IPS-20b (cell line): Measurements from ENCODE around the gene MOB3B.

Source experiments
- H3K27ac ChIP-seq: one replicate; pipeline ENCODE4 v1.5.1; 2013; ENCODE audit warnings: low read length
- H3K27me3 ChIP-seq: 2 replicates; pipeline ENCODE4 v1.6.1; 2013; ENCODE audit warnings: mild to moderate bottlenecking, low read length, inconsistent platforms; ENCODE audit not compliant: insufficient read depth
- H3K36me3 ChIP-seq: 2 replicates; pipeline ENCODE4 v1.6.1; 2013; ENCODE audit warnings: low read depth, mild to moderate bottlenecking, inconsistent platforms, low read length, moderate library complexity; ENCODE audit not compliant: insufficient read depth
- H3K4me1 ChIP-seq: 2 replicates; pipeline ENCODE4 v1.6.1; 2013; ENCODE audit warnings: mild to moderate bottlenecking, control low read depth, inconsistent platforms, low read length, moderate library complexity; ENCODE audit not compliant: insufficient read depth
- H3K4me3 ChIP-seq: 2 replicates; pipeline ENCODE4 v1.5.1; 2013; ENCODE audit warnings: mild to moderate bottlenecking, low read length, inconsistent platforms
- H3K9ac ChIP-seq: 2 replicates; pipeline ENCODE4 v1.6.1; 2013; ENCODE audit warnings: low read depth, mild to moderate bottlenecking, inconsistent platforms, low read length, moderate library complexity
- H3K9me3 ChIP-seq: 2 replicates; pipeline ENCODE4 v1.6.1; 2013; ENCODE audit warnings: mild to moderate bottlenecking, low read depth, low read length, inconsistent platforms; ENCODE audit not compliant: insufficient read depth

Gene MOB3B

GRCh38 chr9:27408482-27408881 lies 121.1 kb downstream of the MOB3B start:
- Histone ChIP-seq H3K4me1 (peaks cover 10% of the 10 kb centered on the region), H3K9ac (no peak overlapping the region), H3K36me3 (no peaks in the 10 kb centered on the region), H3K27ac (no peak overlapping the region), H3K27me3 (no peaks in the 10 kb centered on the region), H3K4me3 (no peak overlapping the region), H3K9me3 (no peaks in the 10 kb centered on the region)

GRCh38 chr9:27408001-27408400 lies 121.6 kb downstream of the MOB3B start:
- Histone ChIP-seq H3K27me3 (no peaks in the 10 kb centered on the region), H3K4me1 (peaks cover 10% of the 10 kb centered on the region), H3K36me3 (no peaks in the 10 kb centered on the region), H3K27ac (no peak overlapping the region), H3K9me3 (no peaks in the 10 kb centered on the region), H3K9ac (no peak overlapping the region), H3K4me3 (no peak overlapping the region)

- Histone ChIP-seq H3K4me3 (no peak overlapping the region), H3K27ac (no peak overlapping the region), H3K27me3 (no peaks in the 10 kb centered on the region), H3K36me3 (no peaks in the 10 kb centered on the region), H3K9me3 (no peaks in the 10 kb centered on the region), H3K9ac (no peak overlapping the region), H3K4me1 (peaks cover 8% of the 10 kb centered on the region)
Measured at GRCh38 chr9:27407491-27407890, 122.1 kb downstream of the MOB3B start.

DNA sequence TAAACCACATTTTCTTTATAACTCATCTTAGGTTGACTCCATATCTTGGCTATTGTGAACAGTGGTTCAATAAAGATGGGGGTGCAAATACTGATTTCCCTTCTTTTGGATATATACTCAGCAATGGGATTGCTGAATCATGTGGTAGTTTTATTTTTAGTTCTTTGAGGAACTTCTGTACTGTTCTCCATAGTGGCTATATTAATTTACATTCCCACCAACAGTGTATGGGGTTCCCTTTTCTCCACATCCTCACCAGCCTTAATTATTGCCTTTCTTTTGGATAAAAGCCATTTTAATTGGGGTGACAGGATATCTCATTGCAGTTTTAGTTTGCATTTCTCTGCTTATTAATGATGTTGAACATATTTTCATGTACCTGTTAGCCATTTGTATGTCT lies 125.0 kb downstream of the MOB3B start:
- no peak overlapping the region for H3K27ac ChIP-seq
- H3K36me3 ChIP-seq, result no peaks in the 10 kb centered on the region
- H3K9me3 ChIP-seq, result no peaks in the 10 kb centered on the region
- peaks cover 3% of the 10 kb centered on the region; the same call in 1 of the 2 replicates for H3K4me1 ChIP-seq
- H3K9ac ChIP-seq, result no peak overlapping the region
- no peaks in the 10 kb centered on the region for H3K27me3 ChIP-seq
- no peak overlapping the region for H3K4me3 ChIP-seq

- Histone ChIP-seq H3K36me3 (no peaks in the 10 kb centered on the region), H3K27me3 (no peaks in the 10 kb centered on the region), H3K4me3 (no peak overlapping the region)
Measured at GRCh38 chr9:27402626-27403025, 127.0 kb downstream of the MOB3B start.

GRCh38 chr9:27400334-27400880 lies 129.2 kb downstream of the MOB3B start:
- Histone ChIP-seq H3K9me3 (no peaks in the 10 kb centered on the region), H3K27ac (no peak overlapping the region), H3K9ac (no peak overlapping the region), H3K4me3 (no peak overlapping the region), H3K4me1 (peaks cover 26% of the 10 kb centered on the region), H3K36me3 (no peaks in the 10 kb centered on the region), H3K27me3 (no peaks in the 10 kb centered on the region)

More at GRCh38 chr9:27402626-27403025, 127.0 kb downstream of the MOB3B start:
- Histone ChIP-seq H3K27ac (no peak overlapping the region), H3K9me3 (no peaks in the 10 kb centered on the region), H3K4me1 (peaks cover 17% of the 10 kb centered on the region), H3K9ac (no peak overlapping the region)

GRCh38 chr9:27398982-27399653 lies 130.5 kb downstream of the MOB3B start:
- H3K9me3 ChIP-seq, result no peaks in the 10 kb centered on the region
- H3K4me1 ChIP-seq, result peaks cover 29% of the 10 kb centered on the region
- no peaks in the 10 kb centered on the region for H3K36me3 ChIP-seq
- no peaks in the 10 kb centered on the region for H3K27me3 ChIP-seq
- no peak overlapping the region for H3K9ac ChIP-seq
- no peak overlapping the region for H3K27ac ChIP-seq
- H3K4me3 ChIP-seq, result no peak overlapping the region

DNA sequence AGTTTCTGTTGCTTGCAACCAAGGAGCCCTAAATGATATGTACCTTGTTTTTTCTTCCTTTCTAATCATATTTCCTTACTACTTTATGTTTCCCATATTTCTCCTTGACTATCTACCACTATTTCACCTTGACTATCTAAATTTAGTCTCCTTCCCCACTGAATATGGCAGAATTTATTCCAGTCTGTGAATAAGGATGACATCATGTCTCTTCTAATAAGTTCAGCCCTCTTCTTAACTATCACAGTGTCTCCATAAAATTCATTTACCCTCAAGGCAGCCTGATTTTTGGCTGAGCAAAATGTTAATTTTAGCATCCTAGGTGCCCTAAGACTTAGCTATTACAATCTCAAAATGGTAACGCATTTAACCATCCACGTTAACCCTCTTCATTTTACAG lies 133.1 kb downstream of the MOB3B start:
- no peaks in the 10 kb centered on the region for H3K9me3 ChIP-seq
- no peaks in the 10 kb centered on the region for H3K36me3 ChIP-seq
- no peak overlapping the region for H3K4me3 ChIP-seq
- H3K27ac ChIP-seq, result no peak overlapping the region
- no peak overlapping the region for H3K9ac ChIP-seq
- peaks cover 34% of the 10 kb centered on the region for H3K4me1 ChIP-seq
- no peaks in the 10 kb centered on the region for H3K27me3 ChIP-seq

DNA sequence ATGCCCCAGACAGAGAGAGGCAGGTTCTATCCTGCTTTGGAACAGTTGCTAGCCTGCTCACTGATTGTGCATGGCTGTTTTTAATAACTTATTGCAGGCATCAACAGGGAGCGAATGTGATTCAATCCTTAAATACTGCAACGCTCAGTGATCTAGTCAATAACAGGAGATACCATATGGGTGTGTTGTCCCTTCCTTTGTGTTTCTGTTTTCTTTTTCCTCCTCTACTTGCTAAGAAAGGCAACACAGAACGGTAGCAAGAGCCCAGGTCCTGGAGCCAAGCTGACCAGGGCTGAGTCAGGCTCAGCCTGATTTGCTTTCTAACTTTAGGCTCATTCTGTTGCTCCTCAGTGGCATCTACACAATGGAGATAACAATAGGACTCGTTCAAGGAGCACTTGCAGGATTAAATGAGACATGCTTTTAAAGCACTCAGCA lies 134.1 kb downstream of the MOB3B start:
- Histone ChIP-seq H3K36me3 (no peaks in the 10 kb centered on the region), H3K27me3 (no peaks in the 10 kb centered on the region), H3K9ac (no peak overlapping the region), H3K4me3 (no peak overlapping the region), H3K27ac (no peak overlapping the region), H3K9me3 (no peaks in the 10 kb centered on the region), H3K4me1 (peaks cover 37% of the 10 kb centered on the region)

GRCh38 chr9:27394826-27395201 lies 134.8 kb downstream of the MOB3B start:
- no peak overlapping the region for H3K27ac ChIP-seq
- no peak overlapping the region for H3K9ac ChIP-seq
- H3K4me1 ChIP-seq, result peaks cover 35% of the 10 kb centered on the region
- H3K9me3 ChIP-seq, result no peaks in the 10 kb centered on the region
- no peaks in the 10 kb centered on the region for H3K36me3 ChIP-seq
- H3K4me3 ChIP-seq, result no peak overlapping the region
- no peaks in the 10 kb centered on the region for H3K27me3 ChIP-seq

- no peaks in the 10 kb centered on the region for H3K9me3 ChIP-seq
- no peaks in the 10 kb centered on the region for H3K27me3 ChIP-seq
- peaks cover 30% of the 10 kb centered on the region for H3K4me1 ChIP-seq
- no peak overlapping the region for H3K4me3 ChIP-seq
- no peak overlapping the region for H3K9ac ChIP-seq
- no peaks in the 10 kb centered on the region for H3K36me3 ChIP-seq
- H3K27ac ChIP-seq, result no peak overlapping the region
Measured at GRCh38 chr9:27394154-27394825, 135.3 kb downstream of the MOB3B start.
